ENCODE data around the gene PXDN.

Gene PXDN

GRCh38 chr2:1647417-1648240 is 96.7 kb downstream of the PXDN start:
- no peak overlapping the region for H2AFZ ChIP-seq (ENCODE audit: low read length)
- H3K9me3 ChIP-seq (ENCODE audit: insufficient read depth, low read depth, low read length): no peaks in the 10 kb centered on the region
- no peak overlapping the region for H3K9ac ChIP-seq (ENCODE audit: low read depth, low read length, poor library complexity, severe bottlenecking)
- H3K36me3 ChIP-seq (ENCODE audit: insufficient read depth, low read length): peaks cover 56% of the 10 kb centered on the region; the same call in 1 of the 2 replicates
- TF ChIP-seq EZH2phosphoT487 (IDR thresholded peaks at IDR 0.05; ENCODE audit: borderline replicate concordance) (no peak), CTCF (conservative IDR thresholded peaks at IDR 0.05; ENCODE audit: low read length) (no peak)
- no peaks in the 10 kb centered on the region for H4K20me1 ChIP-seq (ENCODE audit: insufficient read depth, low read length, poor library complexity, severe bottlenecking)
- no peaks in the 10 kb centered on the region for H3K79me2 ChIP-seq (ENCODE audit: insufficient read depth, low read length)
- H3K4me2 ChIP-seq (ENCODE audit: low read depth, low read length, poor library complexity, severe bottlenecking): no peak overlapping the region
- no peak overlapping the region for H3K4me3 ChIP-seq (ENCODE audit: low read length, poor library complexity, severe bottlenecking)
- H3K9me2 ChIP-seq (replicated peaks; ENCODE audit: low read depth, low read length): no peaks in the 10 kb centered on the region
- no peaks in the 10 kb centered on the region for H3K27me3 ChIP-seq (ENCODE audit: insufficient read depth, low read length, poor library complexity, severe bottlenecking)
- no peaks in the 10 kb centered on the region for H3F3A ChIP-seq (ENCODE audit: low read depth)
- H3K4me1 ChIP-seq (ENCODE audit: insufficient read depth, low read length, poor library complexity, severe bottlenecking): no peaks in the 10 kb centered on the region

- peaks cover 53% of the 10 kb centered on the region; the same call in 1 of the 2 replicates for H3K36me3 ChIP-seq (ENCODE audit: insufficient read depth, low read length)
- TF ChIP-seq EZH2phosphoT487 (IDR thresholded peaks at IDR 0.05; ENCODE audit: borderline replicate concordance) (no peak), CTCF (conservative IDR thresholded peaks at IDR 0.05; ENCODE audit: low read length) (no peak)
- no peaks in the 10 kb centered on the region for H3K9me3 ChIP-seq (ENCODE audit: insufficient read depth, low read depth, low read length)
- no peak overlapping the region for H3K9ac ChIP-seq (ENCODE audit: low read depth, low read length, poor library complexity, severe bottlenecking)
- no peaks in the 10 kb centered on the region for H4K20me1 ChIP-seq (ENCODE audit: insufficient read depth, low read length, poor library complexity, severe bottlenecking)
- no peaks in the 10 kb centered on the region for H3K79me2 ChIP-seq (ENCODE audit: insufficient read depth, low read length)
- no peaks in the 10 kb centered on the region for H3K27me3 ChIP-seq (ENCODE audit: insufficient read depth, low read length, poor library complexity, severe bottlenecking)
- H3F3A ChIP-seq (ENCODE audit: low read depth): no peaks in the 10 kb centered on the region
- H3K4me2 ChIP-seq (ENCODE audit: low read depth, low read length, poor library complexity, severe bottlenecking): no peak overlapping the region
- H3K4me3 ChIP-seq (ENCODE audit: low read length, poor library complexity, severe bottlenecking): no peak overlapping the region
- H2AFZ ChIP-seq (ENCODE audit: low read length): no peak overlapping the region
- H3K4me1 ChIP-seq (ENCODE audit: insufficient read depth, low read length, poor library complexity, severe bottlenecking): no peaks in the 10 kb centered on the region
- no peaks in the 10 kb centered on the region for H3K9me2 ChIP-seq (replicated peaks; ENCODE audit: low read depth, low read length)
Measured at GRCh38 chr2:1645761-1646476, 98.4 kb downstream of the PXDN start.

- TF ChIP-seq CTCF (conservative IDR thresholded peaks at IDR 0.05; ENCODE audit: low read length) (no peak), EZH2phosphoT487 (IDR thresholded peaks at IDR 0.05; ENCODE audit: borderline replicate concordance) (no peak)
- H3K9me2 ChIP-seq (replicated peaks; ENCODE audit: low read depth, low read length): no peaks in the 10 kb centered on the region
- H3K9me3 ChIP-seq (ENCODE audit: insufficient read depth, low read depth, low read length): no peaks in the 10 kb centered on the region
- H3K9ac ChIP-seq (ENCODE audit: low read depth, low read length, poor library complexity, severe bottlenecking): no peak overlapping the region
- H3K4me1 ChIP-seq (ENCODE audit: insufficient read depth, low read length, poor library complexity, severe bottlenecking): no peaks in the 10 kb centered on the region
- H3F3A ChIP-seq (ENCODE audit: low read depth): no peaks in the 10 kb centered on the region
- H3K4me2 ChIP-seq (ENCODE audit: low read depth, low read length, poor library complexity, severe bottlenecking): no peak overlapping the region
- no peak overlapping the region for H3K4me3 ChIP-seq (ENCODE audit: low read length, poor library complexity, severe bottlenecking)
- H2AFZ ChIP-seq (ENCODE audit: low read length): no peak overlapping the region
- H3K36me3 ChIP-seq (ENCODE audit: insufficient read depth, low read length): peaks cover 44% of the 10 kb centered on the region; the same call in 1 of the 2 replicates
- H4K20me1 ChIP-seq (ENCODE audit: insufficient read depth, low read length, poor library complexity, severe bottlenecking): no peaks in the 10 kb centered on the region
- no peaks in the 10 kb centered on the region for H3K79me2 ChIP-seq (ENCODE audit: insufficient read depth, low read length)
- no peaks in the 10 kb centered on the region for H3K27me3 ChIP-seq (ENCODE audit: insufficient read depth, low read length, poor library complexity, severe bottlenecking)
Measured at GRCh38 chr2:1644427-1644826, 99.9 kb downstream of the PXDN start.

All from Loucy (cell line).